DMS79 treated with DMSO at 0.1 percent for 48 hours (cell line): ENCODE results near the gene TRIM15.
"Not testable (repeated sequence)": the region's sequence is repeated elsewhere in the genome, so short reads cannot be mapped to it uniquely, and the experiment has no call there.

Source experiments
- DNase-seq: peaks from one replicate; lab custom pipeline; 2025; lab: John Stamatoyannopoulos, UW

The TRIM15 gene

GRCh38 chr6:30162265-30163089, 869 bp upstream of the TRIM15 start:
- no peak for DNase-seq

- no peak for DNase-seq
Observed at GRCh38 chr6:30163918-30164654, 740 bp downstream of the TRIM15 start.

- no peak for DNase-seq
Observed at GRCh38 chr6:30164714-30165113, 1.4 kb downstream of the TRIM15 start.

- not testable (repeated sequence) for DNase-seq
Observed at GRCh38 chr6:30165238-30165637, 1.9 kb downstream of the TRIM15 start.

- DNase-seq, result no peak
Observed at GRCh38 chr6:30167101-30167500, 3.8 kb downstream of the TRIM15 start.

GRCh38 chr6:30168741-30169140, 5.4 kb downstream of the TRIM15 start:
- no peak for DNase-seq

GRCh38 chr6:30169658-30170614, 6.6 kb downstream of the TRIM15 start:
- DNase-seq, result peak; percentile 52

- peak; percentile 62 for DNase-seq
Observed at GRCh38 chr6:30171677-30172471, 8.5 kb downstream of the TRIM15 start.

GRCh38 chr6:30172681-30173080, 9.3 kb downstream of the TRIM15 start:
- no peak for DNase-seq

GRCh38 chr6:30175765-30176164, 12.4 kb downstream of the TRIM15 start:
- DNase-seq, result no peak

GRCh38 chr6:30178837-30179236, 15.5 kb downstream of the TRIM15 start:
- DNase-seq, result no peak

- no peak for DNase-seq
Observed at GRCh38 chr6:30180145-30180544, 16.8 kb downstream of the TRIM15 start.

GRCh38 chr6:30184417-30185031, 21.2 kb downstream of the TRIM15 start:
- DNase-seq, result no peak

- no peak for DNase-seq
Observed at GRCh38 chr6:30185846-30186484, 22.6 kb downstream of the TRIM15 start.

- no peak for DNase-seq
Observed at GRCh38 chr6:30188541-30188940, 25.2 kb downstream of the TRIM15 start.

- DNase-seq, result no peak
Observed at GRCh38 chr6:30192076-30192475, 28.7 kb downstream of the TRIM15 start.

- no peak for DNase-seq
Observed at GRCh38 chr6:30194797-30195690, 31.7 kb downstream of the TRIM15 start.

GRCh38 chr6:30195951-30196350, 32.6 kb downstream of the TRIM15 start:
- no peak for DNase-seq

GRCh38 chr6:30196376-30196775, 33.0 kb downstream of the TRIM15 start:
- DNase-seq, result no peak
